Thymus (tissue), 11 donors: ENCODE measurements around the gene FILIP1L. TPM values are rescaled to one million over a fixed set of nuclear protein-coding genes. Genes with fewer than 3 reads are reported as not detected.
"Not testable (repeated sequence)": the region's sequence is repeated elsewhere in the genome, so short reads cannot be mapped to it uniquely, and the experiment has no call there.

Source experiments
- DNase-seq, 9 donors: peaks; one replicate each; pipeline ENCODE4 v3.0.0-alpha.2; 2013; ENCODE audit warnings: low spot score in 9 of 9, low read depth in 6 of 9, missing footprints in 1 of 9
- H3K27ac ChIP-seq, 2 donors: one replicate each; pipeline ENCODE4 v1.5.1; 2013; ENCODE audit warnings: control low read depth in 1 of 2, low read depth in 1 of 2, low read length in 1 of 2, mild to moderate bottlenecking in 1 of 2, moderate library complexity in 1 of 2
- H3K27me3 ChIP-seq, 2 donors: one replicate each; pipeline ENCODE4 v1.5.1; 2013; ENCODE audit warnings: low read length in 1 of 2; ENCODE audit not compliant: control insufficient read depth in 2 of 2, insufficient read depth in 1 of 2
- H3K36me3 ChIP-seq, 2 donors: one replicate each; pipeline ENCODE4 v1.5.1; 2013; ENCODE audit warnings: low read length in 1 of 2, mild to moderate bottlenecking in 1 of 2, moderate library complexity in 1 of 2; ENCODE audit not compliant: control insufficient read depth in 2 of 2, insufficient read depth in 2 of 2
- H3K4me1 ChIP-seq, 2 donors: one replicate each; pipeline ENCODE4 v1.5.1; 2013; ENCODE audit warnings: low read length in 2 of 2; ENCODE audit not compliant: control insufficient read depth in 2 of 2, insufficient read depth in 2 of 2
- H3K4me3 ChIP-seq, 2 donors: one replicate each; pipeline ENCODE4 v1.5.1; 2013; ENCODE audit warnings: low read length in 2 of 2, control low read depth in 1 of 2, mild to moderate bottlenecking in 1 of 2
- H3K9me3 ChIP-seq, 2 donors: one replicate each; pipeline ENCODE4 v1.5.1; 2013; ENCODE audit warnings: low read length in 1 of 2, mild to moderate bottlenecking in 1 of 2; ENCODE audit not compliant: control insufficient read depth in 2 of 2, insufficient read depth in 1 of 2
- WGBS: extraction: QIAGEN DNeasy Blood & Tissue Kit; methylation state at CpG from one replicate; pipeline ENCODE4 v1.1.7; 2013; 5-methylcytosine and 5-hydroxymethylcytosine counted together
- polyA plus RNA-seq: library from polyadenylated mRNA; stranded (reverse); fragments of 200-250 nt; gene quantifications from one replicate; pipeline ENCODE4 v1.2.3, GENCODE V29; 2013
- total RNA-seq: library from RNA; stranded (reverse); fragments of 120-200 nt; gene quantifications from one replicate; pipeline ENCODE4 v1.2.4, GENCODE V29; 2013
- donor health status: healthy.

Gene FILIP1L
- total and polyA plus RNA-seq, 2 donors: 6.6 to 15.5 TPM

- Histone ChIP-seq H3K27me3 (no peaks in the 10 kb centered on the region), H3K4me3 (no peak overlapping the region), H3K36me3 (no peaks in the 10 kb centered on the region), H3K27ac (no peak overlapping the region), H3K9me3 (no peaks in the 10 kb centered on the region), H3K4me1 (no peaks in the 10 kb centered on the region)
- WGBS: 93% methylated on average over 6 of the region's 6 CpGs
- no peak for DNase-seq
These were observed 267.7 kb downstream of the FILIP1L start for GRCh38 chr3:99846477-99847160.

- no peaks in the 10 kb centered on the region for H3K36me3 ChIP-seq
- H3K27me3 ChIP-seq: no peaks in the 10 kb centered on the region
- H3K9me3 ChIP-seq: no peaks in the 10 kb centered on the region
- H3K4me3 ChIP-seq: no peak overlapping the region
- H3K4me1 ChIP-seq: no peaks in the 10 kb centered on the region
- no peak for DNase-seq
- H3K27ac ChIP-seq: no peak overlapping the region
- 78% methylated on average over 2 of the region's 2 CpGs for WGBS
These were observed 268.3 kb downstream of the FILIP1L start for GRCh38 chr3:99845999-99846398.

- Histone ChIP-seq H3K4me3 (no peak overlapping the region), H3K27ac (no peak overlapping the region), H3K9me3 (no peaks in the 10 kb centered on the region), H3K27me3 (no peaks in the 10 kb centered on the region), H3K36me3 (no peaks in the 10 kb centered on the region), H3K4me1 (no peaks in the 10 kb centered on the region)
- no peak for DNase-seq
- 93% methylated on average over 4 of the region's 4 CpGs for WGBS
These were observed 269.0 kb downstream of the FILIP1L start for GRCh38 chr3:99845331-99845730.

GRCh38 chr3:99843590-99844258 is 270.6 kb downstream of the FILIP1L start:
- Histone ChIP-seq H3K9me3 (no peaks in the 10 kb centered on the region), H3K4me1 (no peaks in the 10 kb centered on the region), H3K27me3 (no peaks in the 10 kb centered on the region), H3K4me3 (no peak overlapping the region), H3K27ac (no peak overlapping the region), H3K36me3 (no peaks in the 10 kb centered on the region)
- DNase-seq: no peak
- WGBS: 91% methylated on average over 10 of the region's 10 CpGs

DNA sequence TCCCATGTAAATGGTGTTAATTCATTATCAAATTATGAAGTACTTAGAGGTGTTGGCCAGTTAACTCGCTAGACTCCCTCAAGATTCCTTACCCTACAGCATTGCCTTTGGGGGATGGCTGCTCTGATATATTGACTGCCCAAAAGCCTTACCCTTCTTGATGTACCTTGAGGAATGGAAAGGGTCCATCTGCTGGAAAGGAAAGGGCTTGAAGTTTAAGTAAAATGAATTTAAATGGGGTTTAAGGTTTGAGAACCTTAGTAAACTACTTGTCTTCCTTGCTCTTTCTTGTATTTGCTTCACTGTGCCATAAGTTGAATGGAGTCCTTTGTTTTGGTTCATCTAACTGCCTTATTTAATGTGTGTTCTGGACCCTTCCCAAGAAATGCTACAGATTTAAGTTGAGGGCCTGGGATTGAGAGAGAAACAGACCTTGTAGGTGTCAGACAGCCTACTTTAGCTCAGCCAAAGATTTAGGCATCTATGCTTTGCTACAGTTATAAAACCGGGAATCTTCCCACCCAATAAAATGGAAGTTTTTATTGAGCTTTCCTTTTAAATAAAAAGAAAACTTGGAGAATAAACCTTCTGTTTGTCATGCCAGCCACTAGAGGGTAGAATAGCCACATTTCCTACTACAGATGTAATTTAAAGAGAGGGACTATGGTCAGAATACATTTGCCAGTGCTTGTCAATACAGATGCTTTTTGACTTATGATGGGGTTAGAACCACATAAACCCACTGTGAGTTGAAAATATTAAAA is 271.3 kb downstream of the FILIP1L start:
- no peak overlapping the region for H3K4me3 ChIP-seq
- no peak overlapping the region for H3K27ac ChIP-seq
- no peaks in the 10 kb centered on the region for H3K36me3 ChIP-seq
- WGBS: 71% methylated on average over 2 of the region's 2 CpGs
- no peaks in the 10 kb centered on the region for H3K4me1 ChIP-seq
- DNase-seq: peak in 1 of 9 donors; percentile 26
- H3K27me3 ChIP-seq: no peaks in the 10 kb centered on the region
- no peaks in the 10 kb centered on the region for H3K9me3 ChIP-seq

GRCh38 chr3:99841949-99842348 is 272.4 kb downstream of the FILIP1L start:
- not testable (repeated sequence) for H3K9me3 ChIP-seq, H3K27me3 ChIP-seq, DNase-seq, H3K27ac ChIP-seq, H3K4me3 ChIP-seq, H3K36me3 ChIP-seq, H3K4me1 ChIP-seq
- WGBS: 98% methylated on average over 4 of the region's 4 CpGs

GRCh38 chr3:99839613-99840012 is 274.7 kb downstream of the FILIP1L start:
- Histone ChIP-seq H3K36me3 (no peaks in the 10 kb centered on the region), H3K27ac (no peak overlapping the region), H3K27me3 (no peaks in the 10 kb centered on the region), H3K4me3 (no peak overlapping the region), H3K9me3 (no peaks in the 10 kb centered on the region), H3K4me1 (no peaks in the 10 kb centered on the region)
- WGBS: 92% methylated on average over 1 of the region's 1 CpG
- no peak for DNase-seq

- H3K27me3 ChIP-seq: no peaks in the 10 kb centered on the region
- no peaks in the 10 kb centered on the region for H3K9me3 ChIP-seq
- H3K4me1 ChIP-seq: no peaks in the 10 kb centered on the region
- no peak overlapping the region for H3K4me3 ChIP-seq
- DNase-seq: no peak
- no peaks in the 10 kb centered on the region for H3K36me3 ChIP-seq
- H3K27ac ChIP-seq: no peak overlapping the region
These were observed 275.5 kb downstream of the FILIP1L start for GRCh38 chr3:99838755-99839154.

GRCh38 chr3:99837715-99838114 is 276.6 kb downstream of the FILIP1L start:
- DNase-seq: no peak
- Histone ChIP-seq H3K27me3 (no peaks in the 10 kb centered on the region), H3K4me1 (no peaks in the 10 kb centered on the region), H3K27ac (no peak overlapping the region), H3K9me3 (no peaks in the 10 kb centered on the region), H3K36me3 (no peaks in the 10 kb centered on the region), H3K4me3 (no peak overlapping the region)
- WGBS: 98% methylated on average over 1 of the region's 1 CpG
